ENCODE measurements around the gene TANGO6.
"Not testable (repeated sequence)": the region's sequence is repeated elsewhere in the genome, so short reads cannot be mapped to it uniquely, and the experiment has no call there.

The TANGO6 gene

GRCh38 chr16:68833251-68833650, 10.1 kb upstream of the TANGO6 start:
- TF ChIP-seq CTCF (IDR thresholded peaks at IDR 0.05): no peak
- no peak overlapping the region for H3K27ac ChIP-seq
- peaks cover 13% of the 10 kb centered on the region for H3K27me3 ChIP-seq
- no peaks in the 10 kb centered on the region for H3K9me3 ChIP-seq
- H3K4me1 ChIP-seq (ENCODE audit: control insufficient read depth in 1 of 2, insufficient read depth in 1 of 2, low read depth in 1 of 2, low read length in 1 of 2): no peaks in the 10 kb centered on the region
- no peaks in the 10 kb centered on the region for H3K36me3 ChIP-seq
- H3K4me3 ChIP-seq (ENCODE audit: low read depth in 1 of 2, low read length in 1 of 2): no peak overlapping the region

GRCh38 chr16:68834550-68834949, 8.8 kb upstream of the TANGO6 start:
- no peak for TF ChIP-seq CTCF (IDR thresholded peaks at IDR 0.05)
- H3K36me3 ChIP-seq: no peaks in the 10 kb centered on the region

GRCh38 chr16:68835970-68836369, 7.4 kb upstream of the TANGO6 start:
- Histone ChIP-seq H3K4me1 (ENCODE audit: control insufficient read depth in 1 of 2, insufficient read depth in 1 of 2, low read depth in 1 of 2, low read length in 1 of 2) (no peaks in the 10 kb centered on the region), H3K4me3 (ENCODE audit: low read depth in 1 of 2, low read length in 1 of 2) (no peak overlapping the region), H3K9me3 (no peaks in the 10 kb centered on the region), H3K36me3 (no peaks in the 10 kb centered on the region), H3K27ac (no peak overlapping the region), H3K27me3 (peaks cover 12% of the 10 kb centered on the region)
- no peak for TF ChIP-seq CTCF (IDR thresholded peaks at IDR 0.05)

More at GRCh38 chr16:68834550-68834949, 8.8 kb upstream of the TANGO6 start:
- Histone ChIP-seq H3K27ac (no peak overlapping the region), H3K4me1 (ENCODE audit: control insufficient read depth in 1 of 2, insufficient read depth in 1 of 2, low read depth in 1 of 2, low read length in 1 of 2) (no peaks in the 10 kb centered on the region), H3K4me3 (ENCODE audit: low read depth in 1 of 2, low read length in 1 of 2) (no peak overlapping the region), H3K27me3 (peaks cover 12% of the 10 kb centered on the region), H3K9me3 (no peaks in the 10 kb centered on the region)

- Histone ChIP-seq H3K4me1 (ENCODE audit: control insufficient read depth in 1 of 2, insufficient read depth in 1 of 2, low read depth in 1 of 2, low read length in 1 of 2) (peaks cover 6 to 11% of the 10 kb centered on the region in 2 experiments), H3K4me3 (ENCODE audit: low read depth in 1 of 2, low read length in 1 of 2) (no peak overlapping the region), H3K36me3 (no peaks in the 10 kb centered on the region), H3K9me3 (no peaks in the 10 kb centered on the region), H3K27ac (no peak overlapping the region), H3K27me3 (peaks cover 12% of the 10 kb centered on the region)
- no peak for TF ChIP-seq CTCF (IDR thresholded peaks at IDR 0.05)
Observed at GRCh38 chr16:68839831-68840230, 3.5 kb upstream of the TANGO6 start.

- H3K27ac ChIP-seq, H3K27me3 ChIP-seq, H3K9me3 ChIP-seq, H3K36me3 ChIP-seq: not testable (repeated sequence)
- peaks cover 11 to 14% of the 10 kb centered on the region in 2 experiments for H3K4me1 ChIP-seq (ENCODE audit: control insufficient read depth in 1 of 2, insufficient read depth in 1 of 2, low read depth in 1 of 2, low read length in 1 of 2)
- H3K4me3 ChIP-seq (ENCODE audit: low read depth in 1 of 2, low read length in 1 of 2): peak overlapping the region; percentile 71 to 77
Observed at GRCh38 chr16:68842964-68843481, 308 bp upstream of the TANGO6 start.

- no peaks in the 10 kb centered on the region for H3K9me3 ChIP-seq
- no peak overlapping the region for H3K27ac ChIP-seq
- no peaks in the 10 kb centered on the region for H3K36me3 ChIP-seq
- H3K4me1 ChIP-seq (ENCODE audit: control insufficient read depth in 1 of 2, insufficient read depth in 1 of 2, low read depth in 1 of 2, low read length in 1 of 2): peaks cover 17 to 25% of the 10 kb centered on the region in 2 experiments
- H3K4me3 ChIP-seq (ENCODE audit: low read depth in 1 of 2, low read length in 1 of 2): peak overlapping the region; percentile 71 to 77
- TF ChIP-seq CTCF (IDR thresholded peaks at IDR 0.05): no peak
- H3K27me3 ChIP-seq: peaks cover 6% of the 10 kb centered on the region
Observed at GRCh38 chr16:68844211-68844564, 857 bp downstream of the TANGO6 start.
